Esophagus muscularis mucosa (tissue), 4 donors: ENCODE data around the gene MAGI1. TPM values are rescaled to one million over a fixed set of nuclear protein-coding genes. Genes with fewer than 3 reads are reported as not detected.

Experiments
- DNase-seq: peaks from one replicate; pipeline ENCODE4 v3.0.0-alpha.2; 2017; ENCODE audit errors: extremely low spot score
- H3K27ac ChIP-seq, 4 donors: fragments of 200-600 bp; sonication (generic); replicated peaks in 1 of 4; 1 replicate in 3 of 4; 2 replicates in 1 of 4; pipeline ENCODE4 v1.5.1; 2016 to 2019; ENCODE audit warnings: mild to moderate bottlenecking in 1 of 4
- H3K27me3 ChIP-seq, 4 donors: fragments of 200-600 bp; sonication (generic); one replicate each; pipeline versions ENCODE4 v1.5.1 to v1.6.0; 2016 to 2019
- H3K36me3 ChIP-seq, 4 donors: fragments of 200-600 bp; sonication (generic); one replicate each; pipeline ENCODE4 v1.5.1; 2016 to 2019
- H3K4me1 ChIP-seq, 4 donors: fragments of 200-600 bp; sonication (generic); one replicate each; pipeline ENCODE4 v1.5.1; 2016 to 2019
- H3K4me3 ChIP-seq, 4 donors: fragments of 200-600 bp; sonication (generic); 1 replicate in 2 of 4; 2 replicates in 2 of 4; pipeline ENCODE4 v1.5.1; 2016 to 2019; ENCODE audit warnings: mild to moderate bottlenecking in 4 of 4, moderate library complexity in 1 of 4
- H3K9me3 ChIP-seq, 4 donors: fragments of 200-600 bp; sonication (generic); 1 replicate in 3 of 4; 2 replicates in 1 of 4; pipeline ENCODE4 v1.5.1; 2016 to 2019
- EP300 ChIP-seq: sonication (generic); formaldehyde crosslinking; IDR thresholded peaks from one replicate; pipeline ENCODE4 v1.6.1; 2017; ENCODE audit warnings: antibody characterized with exemption
- POLR2A ChIP-seq: fragments of 450-650 bp; IDR thresholded peaks from one replicate; pipeline ENCODE4 v1.6.1; 2017; ENCODE audit warnings: antibody characterized with exemption, moderate library complexity, mild to moderate bottlenecking, low read depth
- POLR2AphosphoS5 ChIP-seq, 2 donors: sonication (generic); formaldehyde crosslinking; IDR thresholded peaks; one replicate each; pipeline ENCODE4 v1.6.1; 2017; ENCODE audit warnings: antibody characterized with exemption in 2 of 2
- WGBS: methylation state at CpG from one replicate; pipeline ENCODE4 v1.1.5; 2018; 5-methylcytosine and 5-hydroxymethylcytosine counted together
- intact Hi-C: fragments of 100-400 bp; cut with DNase I; formaldehyde crosslinking; loops from one replicate; pipeline ENCODE4 v1.15.1; 2023
- total RNA-seq, 4 donors: library from RNA; depleted of rRNA; stranded (reverse); fragments of >200 nt; gene quantifications; one replicate each; pipeline versions ENCODE4 v1.1.0 to v1.2.1, GENCODE V29; 2016
- TF ChIP-seq, protein P1 (sequence below), 3 experiments: fragments of 200-600 bp in 2 of 3; fragments of 450-650 bp in 1 of 3; sonication (generic) in 2 of 3; IDR thresholded peaks; one replicate each; pipeline ENCODE4 v1.5.1; 2017 to 2019; ENCODE audit warnings: antibody characterized with exemption in 3 of 3, mild to moderate bottlenecking in 2 of 3, moderate library complexity in 1 of 3

MAGI1 gene
- total RNA-seq, 4 donors from 2014 or later = 17.1 to 35.1 (median 25.2) TPM

DNA sequence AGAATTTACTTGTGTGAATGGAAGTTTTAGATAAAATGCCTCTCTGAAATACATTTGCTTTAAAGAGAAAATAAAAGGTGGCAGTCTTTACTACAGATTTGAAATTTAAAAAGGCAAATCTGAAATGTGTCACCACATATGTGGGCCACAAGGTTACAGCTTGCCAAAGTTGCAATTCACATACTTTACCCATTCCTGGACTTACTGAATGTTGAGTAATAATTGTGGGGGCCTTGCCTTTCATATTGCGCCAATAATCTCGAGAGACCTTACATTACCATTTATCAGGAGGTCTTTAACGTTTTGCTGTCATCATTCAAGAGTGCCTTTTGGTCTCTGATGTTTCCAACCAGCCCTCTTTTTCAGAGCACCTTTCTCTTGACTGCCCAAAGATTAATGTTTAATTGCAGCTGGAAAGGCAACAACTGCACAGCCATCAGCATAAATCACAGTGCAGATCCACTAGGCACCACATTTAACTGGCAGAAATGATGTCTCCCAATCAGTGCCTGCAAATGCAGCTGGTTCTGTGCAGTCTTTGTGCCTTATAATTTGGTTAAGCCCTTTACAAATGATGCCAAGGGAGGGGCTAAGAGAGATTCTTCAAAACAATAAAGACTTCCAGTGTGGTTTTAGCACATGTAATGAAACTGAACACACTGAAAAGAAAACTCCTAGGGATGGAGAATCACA, 206.8 kb downstream of the MAGI1 start:
- Histone ChIP-seq H3K4me1 (peaks cover 0 to 15% (median 5%) of the 10 kb centered on the region in 4 donors), H3K27ac (no peak overlapping the region), H3K9me3 (no peaks in the 10 kb centered on the region), H3K27me3 (no peaks in the 10 kb centered on the region), H3K36me3 (no peaks in the 10 kb centered on the region), H3K4me3 (no peak overlapping the region)
- DNase-seq = no peak
- 78% methylated on average over 3 of the region's 3 CpGs for WGBS
- TF ChIP-seq, protein P1, sequence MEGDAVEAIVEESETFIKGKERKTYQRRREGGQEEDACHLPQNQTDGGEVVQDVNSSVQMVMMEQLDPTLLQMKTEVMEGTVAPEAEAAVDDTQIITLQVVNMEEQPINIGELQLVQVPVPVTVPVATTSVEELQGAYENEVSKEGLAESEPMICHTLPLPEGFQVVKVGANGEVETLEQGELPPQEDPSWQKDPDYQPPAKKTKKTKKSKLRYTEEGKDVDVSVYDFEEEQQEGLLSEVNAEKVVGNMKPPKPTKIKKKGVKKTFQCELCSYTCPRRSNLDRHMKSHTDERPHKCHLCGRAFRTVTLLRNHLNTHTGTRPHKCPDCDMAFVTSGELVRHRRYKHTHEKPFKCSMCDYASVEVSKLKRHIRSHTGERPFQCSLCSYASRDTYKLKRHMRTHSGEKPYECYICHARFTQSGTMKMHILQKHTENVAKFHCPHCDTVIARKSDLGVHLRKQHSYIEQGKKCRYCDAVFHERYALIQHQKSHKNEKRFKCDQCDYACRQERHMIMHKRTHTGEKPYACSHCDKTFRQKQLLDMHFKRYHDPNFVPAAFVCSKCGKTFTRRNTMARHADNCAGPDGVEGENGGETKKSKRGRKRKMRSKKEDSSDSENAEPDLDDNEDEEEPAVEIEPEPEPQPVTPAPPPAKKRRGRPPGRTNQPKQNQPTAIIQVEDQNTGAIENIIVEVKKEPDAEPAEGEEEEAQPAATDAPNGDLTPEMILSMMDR (IDR thresholded peaks at IDR 0.05) = no peak
- no peak for TF ChIP-seq POLR2A
- TF ChIP-seq EP300 = no peak
- TF ChIP-seq POLR2AphosphoS5 (IDR thresholded peaks at IDR 0.05) = no peak
- intact Hi-C loops = no loop called here

DNA sequence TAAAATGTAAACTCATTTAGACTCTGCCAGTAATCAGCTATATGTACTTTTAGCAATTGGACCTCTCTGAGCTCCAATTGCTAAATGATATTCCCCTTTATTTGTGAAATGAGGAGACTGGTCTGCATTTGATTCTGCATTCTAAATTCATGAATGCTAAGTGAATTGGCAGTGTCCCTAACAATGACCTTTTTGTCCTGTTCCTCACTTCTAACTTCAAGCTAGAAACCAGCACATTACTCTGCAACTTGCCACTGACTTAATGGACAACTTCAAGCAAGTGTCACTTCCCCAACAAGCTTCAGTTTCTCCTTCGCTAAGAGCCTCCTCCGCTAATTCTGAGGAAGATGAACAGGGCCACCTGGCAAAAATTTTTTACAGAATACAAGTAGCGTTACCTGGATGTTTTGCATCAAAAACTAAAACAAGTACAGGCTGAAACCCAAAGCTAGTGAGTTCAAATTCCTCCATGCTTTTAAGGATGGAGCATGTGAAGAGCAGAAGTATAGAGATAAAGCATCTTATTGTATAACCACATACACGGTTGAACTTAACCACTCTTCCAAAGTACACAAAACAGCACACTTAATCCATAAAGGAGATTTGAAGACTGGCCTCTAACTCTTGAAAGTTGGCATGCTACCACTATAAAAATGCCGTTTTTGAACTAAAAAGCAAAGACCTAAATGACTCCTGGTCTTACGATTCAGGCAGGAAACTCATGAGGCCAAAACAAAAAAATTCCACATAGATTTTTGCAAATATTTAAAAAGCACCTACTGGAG, 207.6 kb downstream of the MAGI1 start:
- WGBS = 82% methylated on average over 6 of the region's 6 CpGs
- TF ChIP-seq POLR2A (no peak), EP300 (no peak), POLR2AphosphoS5 (IDR thresholded peaks at IDR 0.05) (no peak)
- TF ChIP-seq, protein P1 (IDR thresholded peaks at IDR 0.05) = no peak
- H3K27ac ChIP-seq = no peak overlapping the region
- H3K9me3 ChIP-seq = no peaks in the 10 kb centered on the region
- DNase-seq = no peak
- peaks cover 0 to 15% (median 5%) of the 10 kb centered on the region in 4 donors for H3K4me1 ChIP-seq
- no peaks in the 10 kb centered on the region for H3K27me3 ChIP-seq
- intact Hi-C loops = no loop called here
- H3K4me3 ChIP-seq = no peak overlapping the region
- H3K36me3 ChIP-seq = no peaks in the 10 kb centered on the region

DNA sequence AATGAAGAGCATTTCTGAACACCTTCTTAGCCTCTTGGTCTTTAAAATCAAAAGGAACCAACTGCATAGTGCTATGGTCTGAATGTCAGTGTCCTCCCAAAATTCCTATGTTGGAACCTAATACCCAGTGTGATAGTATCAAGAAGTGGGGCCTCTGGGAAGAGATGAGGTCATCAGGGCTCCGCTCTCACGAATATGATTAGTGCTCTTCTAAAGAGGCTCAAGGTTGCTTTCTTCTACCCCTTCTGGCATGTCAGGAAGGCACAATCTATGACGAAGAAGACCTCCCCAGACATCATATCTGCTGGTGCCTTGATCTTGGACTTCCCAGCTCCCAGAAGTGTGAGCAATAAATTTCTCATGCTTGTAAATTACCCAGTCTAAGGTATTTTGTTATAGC, 209.5 kb downstream of the MAGI1 start:
- no peak for TF ChIP-seq POLR2A
- TF ChIP-seq, protein P1 (IDR thresholded peaks at IDR 0.05) = no peak
- no peak for TF ChIP-seq EP300
- TF ChIP-seq POLR2AphosphoS5 (IDR thresholded peaks at IDR 0.05) = no peak
- Histone ChIP-seq H3K36me3 (no peaks in the 10 kb centered on the region), H3K4me3 (no peak overlapping the region), H3K27me3 (no peaks in the 10 kb centered on the region), H3K4me1 (peaks cover 0 to 15% (median 5%) of the 10 kb centered on the region in 4 donors), H3K9me3 (no peaks in the 10 kb centered on the region), H3K27ac (no peak overlapping the region)
- no peak for DNase-seq
- WGBS = 98% methylated on average over 3 of the region's 3 CpGs
- intact Hi-C loops = no loop called here

DNA sequence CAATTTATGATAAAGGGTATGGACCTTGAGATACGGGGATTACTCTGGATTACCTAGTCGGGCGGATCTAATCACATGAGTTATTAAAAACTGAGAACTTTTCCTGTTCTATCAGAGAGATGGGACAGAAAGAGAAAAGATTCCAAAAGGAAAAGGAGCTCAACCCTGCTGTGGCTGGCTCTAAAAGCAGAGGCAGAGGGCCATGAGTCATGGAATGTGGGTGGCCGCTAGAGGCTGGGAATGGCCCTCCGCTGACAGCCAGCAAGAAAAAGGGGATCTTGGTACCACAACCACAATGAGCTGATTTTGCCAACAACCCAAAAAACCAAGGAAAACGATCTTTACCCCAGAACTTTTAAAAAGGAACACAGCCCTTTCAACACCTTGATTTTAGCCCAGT, 210.0 kb downstream of the MAGI1 start:
- Histone ChIP-seq H3K4me1 (peaks cover 0 to 15% (median 5%) of the 10 kb centered on the region in 4 donors), H3K27me3 (no peaks in the 10 kb centered on the region), H3K36me3 (no peaks in the 10 kb centered on the region), H3K27ac (no peak overlapping the region), H3K4me3 (no peak overlapping the region), H3K9me3 (no peaks in the 10 kb centered on the region)
- TF ChIP-seq EP300 (no peak), POLR2AphosphoS5 (IDR thresholded peaks at IDR 0.05) (no peak)
- intact Hi-C loops = no loop called here
- WGBS = 81% methylated on average over 6 of the region's 6 CpGs
- DNase-seq = no peak

DNA sequence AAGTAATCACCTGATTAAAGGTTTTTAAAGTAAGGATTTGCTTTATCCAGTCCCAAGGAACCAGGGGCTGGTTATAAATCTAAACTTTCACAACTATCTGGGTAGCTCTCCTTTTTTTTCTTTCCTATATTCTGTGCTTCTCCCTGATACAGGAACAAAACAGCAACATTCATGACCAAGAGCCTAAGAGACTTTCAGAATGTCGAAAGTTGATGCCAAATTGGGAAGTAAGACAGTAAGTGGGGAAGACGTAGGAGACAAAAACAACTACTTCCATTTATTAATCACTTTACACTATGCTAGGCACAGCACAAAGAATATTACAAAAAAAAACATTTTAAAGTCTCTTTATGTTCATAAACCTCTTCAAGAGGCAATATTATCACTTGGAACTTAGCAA, 211.6 kb downstream of the MAGI1 start:
- H3K9me3 ChIP-seq = no peaks in the 10 kb centered on the region
- intact Hi-C loops = no loop called here
- TF ChIP-seq POLR2A = no peak
- TF ChIP-seq, protein P1 (IDR thresholded peaks at IDR 0.05) = no peak
- TF ChIP-seq EP300 = no peak
- TF ChIP-seq POLR2AphosphoS5 (IDR thresholded peaks at IDR 0.05) = no peak
- no peak overlapping the region for H3K27ac ChIP-seq
- H3K4me1 ChIP-seq = peaks cover 0 to 12% (median 3%) of the 10 kb centered on the region in 4 donors
- no peaks in the 10 kb centered on the region for H3K36me3 ChIP-seq
- no peak overlapping the region for H3K4me3 ChIP-seq
- no peak for DNase-seq
- 70% methylated on average over 2 of the region's 2 CpGs for WGBS
- no peaks in the 10 kb centered on the region for H3K27me3 ChIP-seq
